HG03139 (cell line): ENCODE results near the gene GALNT12.

Experiments used
- ATAC-seq: cut with Tn5 transposase; IDR thresholded peaks from one replicate; pipeline ENCODE4 v1.9.1; 2021; ENCODE audit not compliant: unreplicated experiment

The GALNT12 gene

GRCh38 chr9:98855592-98855991 lies 48.1 kb downstream of the GALNT12 start:
- no peak for ATAC-seq

GRCh38 chr9:98856982-98857381 lies 49.5 kb downstream of the GALNT12 start:
- ATAC-seq = no peak

GRCh38 chr9:98859941-98860340 lies 52.5 kb downstream of the GALNT12 start:
- no peak for ATAC-seq

GRCh38 chr9:98860871-98861293 lies 53.4 kb downstream of the GALNT12 start:
- ATAC-seq = no peak

- no peak for ATAC-seq
Measured at GRCh38 chr9:98861781-98862504, 54.5 kb downstream of the GALNT12 start.

GRCh38 chr9:98862936-98863335 lies 55.5 kb downstream of the GALNT12 start:
- no peak for ATAC-seq

GRCh38 chr9:98864281-98865174 lies 57.1 kb downstream of the GALNT12 start:
- no peak for ATAC-seq

GRCh38 chr9:98865284-98865875 lies 57.9 kb downstream of the GALNT12 start:
- ATAC-seq = no peak

GRCh38 chr9:98866435-98867102 lies 59.1 kb downstream of the GALNT12 start:
- ATAC-seq = no peak

DNA sequence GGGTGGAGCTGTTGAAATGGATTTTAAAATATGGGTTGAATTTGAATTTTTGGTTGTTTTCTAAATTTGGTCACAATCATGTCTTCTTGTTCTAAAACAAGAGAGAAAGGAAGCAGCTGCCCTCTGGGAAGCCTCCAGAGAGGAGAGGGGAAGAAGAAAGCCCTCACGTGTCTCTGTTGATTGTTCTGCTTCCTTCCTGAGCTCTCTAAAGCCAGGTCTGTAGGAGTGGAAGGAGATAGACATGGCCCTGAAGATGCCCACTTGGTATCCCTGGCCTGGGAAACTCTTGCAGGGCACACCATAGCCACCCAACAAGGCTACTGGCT lies 59.6 kb downstream of the GALNT12 start:
- no peak for ATAC-seq

GRCh38 chr9:98867429-98868168 lies 60.1 kb downstream of the GALNT12 start:
- no peak for ATAC-seq

GRCh38 chr9:98869078-98869745 lies 61.7 kb downstream of the GALNT12 start:
- ATAC-seq = no peak

DNA sequence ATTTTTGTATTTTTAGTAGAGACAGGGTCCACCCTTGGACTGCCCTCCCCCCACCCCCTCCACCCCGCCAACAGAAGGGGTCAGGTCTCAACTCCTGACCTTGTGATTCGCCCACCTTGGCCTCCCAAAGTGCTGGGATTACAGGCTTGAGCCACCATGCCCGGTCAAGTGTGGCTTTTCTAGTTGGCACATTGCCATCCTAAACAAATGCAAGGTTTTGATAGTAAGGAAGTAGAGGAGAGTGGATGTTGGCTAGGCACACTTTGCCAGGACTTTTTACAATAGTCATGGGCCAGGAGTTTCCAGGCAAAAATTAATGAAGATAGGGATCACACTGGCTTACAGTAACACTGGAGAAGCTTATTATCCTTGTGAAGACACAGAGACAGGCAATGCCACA lies 62.4 kb downstream of the GALNT12 start:
- ATAC-seq = no peak

GRCh38 chr9:98870782-98871557 lies 63.5 kb downstream of the GALNT12 start:
- no peak for ATAC-seq

DNA sequence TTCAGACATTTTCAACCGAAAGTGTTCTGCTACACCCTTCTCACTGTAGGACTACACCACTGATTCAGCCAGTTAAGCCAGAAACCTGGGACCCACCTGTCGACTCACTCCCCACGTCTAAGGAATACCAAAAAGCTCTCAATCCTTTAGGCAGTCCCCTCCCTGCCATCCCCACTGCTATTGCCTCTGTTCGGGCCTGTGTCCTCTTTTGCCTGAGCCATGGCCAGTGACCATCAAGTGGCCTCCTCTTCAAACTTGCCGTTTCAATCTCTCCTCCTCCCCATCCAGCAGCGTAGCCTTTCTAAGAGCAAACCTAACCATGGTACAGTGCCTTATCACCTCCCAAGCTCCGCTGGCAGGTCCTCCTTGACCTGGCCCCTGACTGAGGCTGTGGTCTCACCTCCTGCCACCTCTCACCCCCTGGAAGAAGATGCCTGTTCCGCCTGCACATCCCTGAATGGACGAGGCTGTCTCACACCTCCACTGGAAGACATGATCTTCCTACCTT lies 64.1 kb downstream of the GALNT12 start:
- ATAC-seq = no peak

DNA sequence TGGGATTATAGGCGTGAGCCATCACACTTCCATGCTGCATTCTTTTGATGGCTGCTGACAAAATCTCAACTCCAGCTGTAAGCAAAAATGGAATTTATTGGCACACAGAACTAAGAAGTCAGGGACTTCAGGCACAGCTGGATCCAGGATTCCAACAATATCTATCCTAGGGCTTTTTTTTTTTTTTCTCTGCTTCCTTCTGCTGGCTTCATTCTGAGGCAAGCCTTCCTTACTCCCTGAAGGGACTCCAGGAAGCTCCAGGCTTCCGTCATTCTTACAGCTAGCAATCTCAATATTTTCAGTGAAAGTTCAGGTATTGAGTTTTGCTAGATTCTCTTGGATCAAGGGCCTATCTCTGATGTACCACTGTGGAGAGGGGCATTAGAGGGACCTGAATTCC lies 66.1 kb downstream of the GALNT12 start:
- no peak for ATAC-seq

- no peak for ATAC-seq
Measured at GRCh38 chr9:98873951-98874371, 66.5 kb downstream of the GALNT12 start.

- no peak for ATAC-seq
Measured at GRCh38 chr9:98874721-98875255, 67.3 kb downstream of the GALNT12 start.

DNA sequence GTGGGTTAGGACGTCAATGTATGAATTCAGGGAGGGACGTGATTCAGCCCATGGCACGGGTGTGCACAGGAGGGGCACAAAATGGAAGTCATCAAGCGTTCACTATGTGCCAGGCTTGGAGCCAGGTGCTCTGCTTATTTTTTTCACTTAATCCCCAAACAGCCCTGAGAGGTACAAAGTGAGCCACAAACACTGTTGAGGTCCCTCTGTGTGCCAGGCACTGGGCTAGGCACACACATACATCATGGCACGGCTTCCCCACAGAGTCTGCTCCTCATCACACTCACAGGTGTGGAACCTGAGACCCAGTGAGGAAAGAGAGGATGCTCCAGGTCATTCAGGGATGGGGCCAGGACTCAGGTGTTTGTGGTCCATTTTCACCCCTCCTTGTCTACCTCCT lies 68.1 kb downstream of the GALNT12 start:
- ATAC-seq = no peak
